ENCODE data around the gene NKAPL. TPM values are rescaled to one million over a fixed set of nuclear protein-coding genes. Genes with fewer than 3 reads are reported as not detected.
A peak's percentile ranks its signal among the peaks of the same experiment; 100 is the strongest.

NKAPL gene
- total RNA-seq, 1 experiment from 2014 or later = not detected

DNA sequence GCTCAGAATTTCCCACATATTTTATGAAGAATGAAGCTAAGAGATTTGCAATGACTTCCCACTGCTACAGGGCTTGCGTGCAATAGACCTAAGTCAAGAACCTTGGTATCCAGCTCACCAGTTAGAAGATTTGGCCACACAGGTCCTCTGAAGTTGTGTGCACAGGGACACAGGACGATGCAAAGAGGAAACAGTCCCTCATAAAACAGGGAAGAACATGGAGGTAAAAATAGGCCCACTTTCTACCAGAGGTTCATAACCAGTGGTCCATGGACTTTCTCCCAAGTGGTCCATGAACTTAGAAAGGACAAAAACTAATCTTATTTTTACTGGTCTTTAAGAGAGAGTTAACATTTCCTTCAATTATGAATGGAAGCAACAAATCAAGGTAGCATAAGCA, 8.3 kb upstream of the NKAPL start:
- H3K9ac ChIP-seq (ENCODE audit: low read length) = peak overlapping the region; percentile 81; the same call in 1 of the 2 replicates

More for the DNA sequence above, 8.3 kb upstream of the NKAPL start:
- Histone ChIP-seq H3K36me3 (ENCODE audit: control insufficient read depth in 1 of 2, insufficient read depth in 2 of 2, low read length in 2 of 2) (peaks cover 6 to 8% of the 10 kb centered on the region in 2 experiments; a peak in 2 of 4 replicates), H3K4me1 (ENCODE audit: control insufficient read depth in 1 of 2, insufficient read depth in 2 of 2, low read length in 2 of 2) (peaks cover 7 to 15% of the 10 kb centered on the region in 2 experiments; a peak in 3 of 4 replicates), H3K27me3 (ENCODE audit: insufficient read depth, low read length) (no peaks in the 10 kb centered on the region), H3K79me2 (ENCODE audit: insufficient read depth, low read length) (peaks cover 12% of the 10 kb centered on the region), H3K4me2 (ENCODE audit: low read length) (peak overlapping the region; percentile 86), H2AFZ (ENCODE audit: low read depth, low read length, poor library complexity, severe bottlenecking) (no peak overlapping the region), H3K27ac (ENCODE audit: low read depth, low read length) (no peak overlapping the region), H3K4me3 (replicated peaks in 1 of 2; ENCODE audit: low read depth in 1 of 2, low read length in 2 of 2) (peak overlapping the region; percentile 97 to 98), H3K9me2 (ENCODE audit: insufficient read depth) (no peaks in the 10 kb centered on the region), H4K20me1 (ENCODE audit: insufficient read depth) (no peaks in the 10 kb centered on the region), H3K9me3 (ENCODE audit: control insufficient read depth in 1 of 2, insufficient read depth in 1 of 2, low read depth in 1 of 2, low read length in 2 of 2) (no peaks in the 10 kb centered on the region)
- TF ChIP-seq RAD21 (IDR thresholded peaks at IDR 0.05; ENCODE audit: low read depth) = no peak
- TF ChIP-seq, protein P1, sequence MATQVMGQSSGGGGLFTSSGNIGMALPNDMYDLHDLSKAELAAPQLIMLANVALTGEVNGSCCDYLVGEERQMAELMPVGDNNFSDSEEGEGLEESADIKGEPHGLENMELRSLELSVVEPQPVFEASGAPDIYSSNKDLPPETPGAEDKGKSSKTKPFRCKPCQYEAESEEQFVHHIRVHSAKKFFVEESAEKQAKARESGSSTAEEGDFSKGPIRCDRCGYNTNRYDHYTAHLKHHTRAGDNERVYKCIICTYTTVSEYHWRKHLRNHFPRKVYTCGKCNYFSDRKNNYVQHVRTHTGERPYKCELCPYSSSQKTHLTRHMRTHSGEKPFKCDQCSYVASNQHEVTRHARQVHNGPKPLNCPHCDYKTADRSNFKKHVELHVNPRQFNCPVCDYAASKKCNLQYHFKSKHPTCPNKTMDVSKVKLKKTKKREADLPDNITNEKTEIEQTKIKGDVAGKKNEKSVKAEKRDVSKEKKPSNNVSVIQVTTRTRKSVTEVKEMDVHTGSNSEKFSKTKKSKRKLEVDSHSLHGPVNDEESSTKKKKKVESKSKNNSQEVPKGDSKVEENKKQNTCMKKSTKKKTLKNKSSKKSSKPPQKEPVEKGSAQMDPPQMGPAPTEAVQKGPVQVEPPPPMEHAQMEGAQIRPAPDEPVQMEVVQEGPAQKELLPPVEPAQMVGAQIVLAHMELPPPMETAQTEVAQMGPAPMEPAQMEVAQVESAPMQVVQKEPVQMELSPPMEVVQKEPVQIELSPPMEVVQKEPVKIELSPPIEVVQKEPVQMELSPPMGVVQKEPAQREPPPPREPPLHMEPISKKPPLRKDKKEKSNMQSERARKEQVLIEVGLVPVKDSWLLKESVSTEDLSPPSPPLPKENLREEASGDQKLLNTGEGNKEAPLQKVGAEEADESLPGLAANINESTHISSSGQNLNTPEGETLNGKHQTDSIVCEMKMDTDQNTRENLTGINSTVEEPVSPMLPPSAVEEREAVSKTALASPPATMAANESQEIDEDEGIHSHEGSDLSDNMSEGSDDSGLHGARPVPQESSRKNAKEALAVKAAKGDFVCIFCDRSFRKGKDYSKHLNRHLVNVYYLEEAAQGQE (IDR thresholded peaks at IDR 0.05; ENCODE audit: low read depth) = no peak
- TF ChIP-seq ZNF274 (IDR thresholded peaks at IDR 0.05; ENCODE audit: low read depth, low read length) = no peak
- TF ChIP-seq, protein P2, sequence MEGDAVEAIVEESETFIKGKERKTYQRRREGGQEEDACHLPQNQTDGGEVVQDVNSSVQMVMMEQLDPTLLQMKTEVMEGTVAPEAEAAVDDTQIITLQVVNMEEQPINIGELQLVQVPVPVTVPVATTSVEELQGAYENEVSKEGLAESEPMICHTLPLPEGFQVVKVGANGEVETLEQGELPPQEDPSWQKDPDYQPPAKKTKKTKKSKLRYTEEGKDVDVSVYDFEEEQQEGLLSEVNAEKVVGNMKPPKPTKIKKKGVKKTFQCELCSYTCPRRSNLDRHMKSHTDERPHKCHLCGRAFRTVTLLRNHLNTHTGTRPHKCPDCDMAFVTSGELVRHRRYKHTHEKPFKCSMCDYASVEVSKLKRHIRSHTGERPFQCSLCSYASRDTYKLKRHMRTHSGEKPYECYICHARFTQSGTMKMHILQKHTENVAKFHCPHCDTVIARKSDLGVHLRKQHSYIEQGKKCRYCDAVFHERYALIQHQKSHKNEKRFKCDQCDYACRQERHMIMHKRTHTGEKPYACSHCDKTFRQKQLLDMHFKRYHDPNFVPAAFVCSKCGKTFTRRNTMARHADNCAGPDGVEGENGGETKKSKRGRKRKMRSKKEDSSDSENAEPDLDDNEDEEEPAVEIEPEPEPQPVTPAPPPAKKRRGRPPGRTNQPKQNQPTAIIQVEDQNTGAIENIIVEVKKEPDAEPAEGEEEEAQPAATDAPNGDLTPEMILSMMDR (IDR thresholded peaks at IDR 0.05 in 2 of 3, conservative IDR thresholded peaks at IDR 0.05 in 1 of 3; ENCODE audit: borderline replicate concordance in 1 of 3, insufficient read depth in 1 of 3, low read depth in 2 of 3, low read length in 2 of 3) = no peak
- TF ChIP-seq TCF7L2 (IDR thresholded peaks at IDR 0.05; ENCODE audit: borderline replicate concordance, extremely low read depth, insufficient read depth, insufficient read length) = no peak
- TF ChIP-seq POLR2A (IDR thresholded peaks at IDR 0.05; ENCODE audit: borderline replicate concordance, extremely low read depth, insufficient read depth, insufficient read length) = no peak
- no peak for TF ChIP-seq SRF (IDR thresholded peaks at IDR 0.05; ENCODE audit: low read depth)
- TF ChIP-seq EGR1 (IDR thresholded peaks at IDR 0.05; ENCODE audit: low read depth) = no peak
- TF ChIP-seq EZH2 (IDR thresholded peaks at IDR 0.05) = no peak
- TF ChIP-seq EZH2phosphoT487 (IDR thresholded peaks at IDR 0.05; ENCODE audit: borderline replicate concordance) = no peak
- no peak for TF ChIP-seq ATF3 (IDR thresholded peaks at IDR 0.05)
- TF ChIP-seq SP1 (IDR thresholded peaks at IDR 0.05; ENCODE audit: low read depth) = no peak
- no peak for TF ChIP-seq SIN3A (IDR thresholded peaks at IDR 0.05; ENCODE audit: low read depth)
- TF ChIP-seq ZFX (IDR thresholded peaks at IDR 0.05) = no peak
- no TSS peak for BruUV-seq (replicated peaks)
- ChIA-PET CTCF (no interaction called here), POLR2A (no interaction called here), RAD21 (ENCODE audit: low non-redundant PET in 1 of 2, low total read pairs in 2 of 2, uncharacterized antibody in 2 of 2, unreplicated experiment in 2 of 2) (no interaction called here)
- ATAC-seq = no peak
- DNase-seq (ENCODE audit: low read depth, low spot score) = no peak
- intact Hi-C loops (cut with micrococcal nuclease) = no loop called here

Data from HCT116 (cell line).